Astrocyte (in vitro differentiated cells and primary cell): ENCODE data around the gene ATXN2L. TPM values are rescaled to one million over a fixed set of nuclear protein-coding genes. Genes with fewer than 3 reads are reported as not detected.
"Not testable (repeated sequence)": the region's sequence is repeated elsewhere in the genome, so short reads cannot be mapped to it uniquely, and the experiment has no call there.

Experiments
- DNase-seq: peaks from one replicate; pipeline ENCODE4 v3.0.0-alpha.2; 2010; ENCODE audit warnings: low read depth
- FAIRE-seq: peaks from 2 replicates; lab custom pipeline; 2011; peaks lifted over from hg19 to GRCh38; lab: Jason Lieb, UNC
- H2AFZ ChIP-seq: 2 replicates; pipeline ENCODE4 v1.6.0; 2012; ENCODE audit warnings: low read depth, low read length, inconsistent platforms
- H3K27ac ChIP-seq: 2 replicates; pipeline ENCODE4 v1.5.1; 2011; ENCODE audit warnings: low read depth, low read length, inconsistent platforms
- H3K27me3 ChIP-seq: 2 replicates; pipeline ENCODE4 v1.6.0; 2011; ENCODE audit warnings: low read length, inconsistent platforms; ENCODE audit not compliant: insufficient read depth
- H3K36me3 ChIP-seq: 2 replicates; pipeline ENCODE4 v1.5.1; 2011; ENCODE audit warnings: low read length, inconsistent platforms; ENCODE audit not compliant: insufficient read depth
- H3K4me1 ChIP-seq: 2 replicates; pipeline ENCODE4 v1.5.1; 2011; ENCODE audit warnings: low read length, inconsistent platforms; ENCODE audit not compliant: insufficient read depth
- H3K4me2 ChIP-seq: 2 replicates; pipeline ENCODE4 v1.6.0; 2012; ENCODE audit warnings: low read length, inconsistent platforms
- H3K4me3 ChIP-seq: 2 replicates; pipeline ENCODE4 v1.5.1; 2011; ENCODE audit warnings: low read depth, mild to moderate bottlenecking, low read length, inconsistent platforms; ENCODE audit not compliant: insufficient read depth
- H3K79me2 ChIP-seq: 2 replicates; pipeline ENCODE4 v1.6.0; 2012; ENCODE audit warnings: mild to moderate bottlenecking, low read length, inconsistent platforms; ENCODE audit not compliant: insufficient read depth
- H3K9ac ChIP-seq: 2 replicates; pipeline ENCODE4 v1.6.0; 2012; ENCODE audit warnings: mild to moderate bottlenecking, low read length, inconsistent platforms
- H3K9me3 ChIP-seq: 2 replicates; pipeline ENCODE4 v1.5.1; 2012; ENCODE audit warnings: low read depth, mild to moderate bottlenecking, low read length, inconsistent platforms; ENCODE audit not compliant: insufficient read depth
- H4K20me1 ChIP-seq: 2 replicates; pipeline ENCODE4 v1.6.0; 2012; ENCODE audit warnings: low read length, inconsistent platforms; ENCODE audit not compliant: insufficient read depth
- H3K27ac Mint-ChIP-seq: one replicate; pipeline ENCODE4 v1.8.0; 2021; ENCODE audit warnings: mild to moderate bottlenecking, mixed read lengths; ENCODE audit not compliant: unreplicated experiment
- H3K27me3 Mint-ChIP-seq: one replicate; pipeline ENCODE4 v1.8.0; 2021; ENCODE audit warnings: low read depth, mixed read lengths; ENCODE audit not compliant: unreplicated experiment
- H3K36me3 Mint-ChIP-seq: one replicate; pipeline ENCODE4 v1.8.0; 2021; ENCODE audit warnings: low read depth, mixed read lengths; ENCODE audit not compliant: unreplicated experiment
- H3K4me1 Mint-ChIP-seq: one replicate; pipeline ENCODE4 v1.8.0; 2021; ENCODE audit warnings: low read depth, mixed read lengths; ENCODE audit not compliant: unreplicated experiment
- H3K4me3 Mint-ChIP-seq: one replicate; pipeline ENCODE4 v1.8.0; 2021; ENCODE audit warnings: mild to moderate bottlenecking, moderate library complexity, mixed read lengths; ENCODE audit not compliant: unreplicated experiment
- H3K9me3 Mint-ChIP-seq: one replicate; pipeline ENCODE4 v1.8.0; 2021; ENCODE audit warnings: mild to moderate bottlenecking, mixed read lengths; ENCODE audit not compliant: unreplicated experiment
- EZH2 ChIP-seq: IDR thresholded peaks from 2 replicates; pipeline ENCODE4 v1.6.1; 2012; ENCODE audit warnings: mild to moderate bottlenecking, low read length, inconsistent platforms; ENCODE audit not compliant: insufficient read depth
- total RNA-seq: library from RNA; stranded (reverse); gene quantifications from 2 replicates; pipeline ENCODE4 v1.2.1, GENCODE V29; 2021
- TF ChIP-seq, protein P1 (sequence below): IDR thresholded peaks from 2 replicates; pipeline ENCODE4 v1.5.1; 2011; ENCODE audit warnings: low read depth, mild to moderate bottlenecking, inconsistent platforms, low read length, moderate library complexity; ENCODE audit not compliant: insufficient read depth

The ATXN2L gene
- total RNA-seq, 1 donor from 2014 or later, result 191 TPM

- H3K4me3 Mint-ChIP-seq, H3K79me2 ChIP-seq, H3K4me3 ChIP-seq, H3K9me3 ChIP-seq, H3K4me1 ChIP-seq, H3K4me2 ChIP-seq, H3K36me3 Mint-ChIP-seq, FAIRE-seq, H2AFZ ChIP-seq, H3K36me3 ChIP-seq, H3K4me1 Mint-ChIP-seq, H3K27me3 ChIP-seq, H4K20me1 ChIP-seq, H3K9ac ChIP-seq, H3K9me3 Mint-ChIP-seq, H3K27ac Mint-ChIP-seq, H3K27ac ChIP-seq, H3K27me3 Mint-ChIP-seq: not testable (repeated sequence)
- peak; percentile 70 for DNase-seq
- TF ChIP-seq, protein P1, sequence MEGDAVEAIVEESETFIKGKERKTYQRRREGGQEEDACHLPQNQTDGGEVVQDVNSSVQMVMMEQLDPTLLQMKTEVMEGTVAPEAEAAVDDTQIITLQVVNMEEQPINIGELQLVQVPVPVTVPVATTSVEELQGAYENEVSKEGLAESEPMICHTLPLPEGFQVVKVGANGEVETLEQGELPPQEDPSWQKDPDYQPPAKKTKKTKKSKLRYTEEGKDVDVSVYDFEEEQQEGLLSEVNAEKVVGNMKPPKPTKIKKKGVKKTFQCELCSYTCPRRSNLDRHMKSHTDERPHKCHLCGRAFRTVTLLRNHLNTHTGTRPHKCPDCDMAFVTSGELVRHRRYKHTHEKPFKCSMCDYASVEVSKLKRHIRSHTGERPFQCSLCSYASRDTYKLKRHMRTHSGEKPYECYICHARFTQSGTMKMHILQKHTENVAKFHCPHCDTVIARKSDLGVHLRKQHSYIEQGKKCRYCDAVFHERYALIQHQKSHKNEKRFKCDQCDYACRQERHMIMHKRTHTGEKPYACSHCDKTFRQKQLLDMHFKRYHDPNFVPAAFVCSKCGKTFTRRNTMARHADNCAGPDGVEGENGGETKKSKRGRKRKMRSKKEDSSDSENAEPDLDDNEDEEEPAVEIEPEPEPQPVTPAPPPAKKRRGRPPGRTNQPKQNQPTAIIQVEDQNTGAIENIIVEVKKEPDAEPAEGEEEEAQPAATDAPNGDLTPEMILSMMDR, result peak; percentile 9
Observed at GRCh38 chr16:28802235-28803019, 20.4 kb upstream of the ATXN2L start.

- not testable (repeated sequence) for H2AFZ ChIP-seq, FAIRE-seq, H3K4me1 ChIP-seq, H3K9me3 Mint-ChIP-seq, H3K79me2 ChIP-seq, H4K20me1 ChIP-seq, H3K27me3 ChIP-seq, H3K36me3 ChIP-seq, H3K4me1 Mint-ChIP-seq, H3K4me3 ChIP-seq, H3K9ac ChIP-seq, H3K27ac Mint-ChIP-seq, H3K4me3 Mint-ChIP-seq, DNase-seq, H3K36me3 Mint-ChIP-seq, H3K9me3 ChIP-seq, H3K27ac ChIP-seq, H3K4me2 ChIP-seq, H3K27me3 Mint-ChIP-seq
Observed at GRCh38 chr16:28807445-28808120, 15.2 kb upstream of the ATXN2L start.

DNA sequence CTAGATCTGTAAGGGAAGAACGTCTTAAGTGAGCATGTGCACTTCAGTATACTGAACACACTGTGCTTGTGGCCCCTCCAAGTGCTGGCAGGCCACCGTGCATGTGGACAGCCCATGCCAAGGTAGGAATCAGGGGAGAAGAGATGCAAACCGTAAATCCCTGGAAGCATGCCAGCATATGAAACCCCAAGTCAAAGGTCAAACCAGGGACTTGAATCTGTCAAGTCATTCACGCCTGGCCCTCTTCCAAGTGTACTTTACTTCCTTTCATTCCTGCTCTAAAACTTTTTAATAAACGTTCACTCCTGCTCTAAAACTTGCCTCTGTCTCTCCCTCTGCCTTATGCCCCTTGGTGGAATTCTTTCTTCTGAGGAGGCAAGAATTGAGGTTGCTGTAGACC, 2.8 kb upstream of the ATXN2L start:
- Histone ChIP-seq H3K9ac (no peak overlapping the region), H3K27ac (no peak overlapping the region), H3K9me3 (no peaks in the 10 kb centered on the region), H3K4me2 (no peak overlapping the region), H3K79me2 (peaks cover 24% of the 10 kb centered on the region), H3K36me3 (no peaks in the 10 kb centered on the region), H2AFZ (no peak overlapping the region), H3K4me3 (no peak overlapping the region), H3K4me1 (peaks cover 16% of the 10 kb centered on the region), H3K27me3 (no peaks in the 10 kb centered on the region), H4K20me1 (peaks cover 7% of the 10 kb centered on the region)
- TF ChIP-seq, protein P1, result no peak
- no peak for TF ChIP-seq EZH2
- DNase-seq (no peak), FAIRE-seq (no peak)
- H3K9me3 Mint-ChIP-seq, result no peaks in the 10 kb centered on the region
- H3K36me3 Mint-ChIP-seq, result peaks cover 8% of the 10 kb centered on the region
- no peak overlapping the region for H3K4me3 Mint-ChIP-seq
- H3K27me3 Mint-ChIP-seq, result no peaks in the 10 kb centered on the region
- H3K27ac Mint-ChIP-seq, result no peak overlapping the region
- H3K4me1 Mint-ChIP-seq, result peaks cover 3% of the 10 kb centered on the region

DNA sequence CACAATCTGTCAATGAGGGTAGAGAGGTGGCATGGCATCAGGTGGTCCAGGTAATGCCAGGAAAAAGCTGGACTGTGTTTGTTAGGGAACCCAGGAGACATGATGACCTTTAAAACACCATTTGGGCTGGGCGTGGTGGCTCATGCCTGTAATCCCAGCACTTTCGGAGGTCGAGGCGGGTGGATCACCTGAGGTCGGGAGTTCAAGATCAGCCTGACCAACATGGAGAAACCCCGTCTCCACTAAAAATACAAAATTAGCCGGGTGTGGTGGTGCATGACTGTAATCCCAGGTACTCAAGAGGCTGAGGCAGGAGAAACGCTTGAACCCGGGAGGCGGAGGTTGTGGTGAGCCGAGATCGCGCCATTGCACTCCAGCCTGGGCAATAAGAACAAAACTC, 2.3 kb upstream of the ATXN2L start:
- not testable (repeated sequence) for H3K9ac ChIP-seq, H3K36me3 ChIP-seq, H3K27ac Mint-ChIP-seq, H3K4me2 ChIP-seq, H3K9me3 Mint-ChIP-seq, H3K27me3 Mint-ChIP-seq, H3K27ac ChIP-seq, FAIRE-seq, H3K9me3 ChIP-seq, DNase-seq, H3K4me1 Mint-ChIP-seq, H3K4me3 ChIP-seq, H3K27me3 ChIP-seq, H2AFZ ChIP-seq
- peaks cover 21% of the 10 kb centered on the region for H3K4me1 ChIP-seq
- Mint-ChIP-seq H3K36me3 (peaks cover 11% of the 10 kb centered on the region), H3K4me3 (peak overlapping the region; percentile 54)
- H4K20me1 ChIP-seq, result peaks cover 13% of the 10 kb centered on the region
- H3K79me2 ChIP-seq, result peaks cover 30% of the 10 kb centered on the region
